DMS114 treated with DMSO at 0.1 percent for 48 hours (cell line): ENCODE measurements around the gene PCP4.

Source experiments
- DNase-seq: peaks from one replicate; lab custom pipeline; 2025; ENCODE audit not compliant: unreplicated experiment; lab: John Stamatoyannopoulos, UW

The PCP4 gene

DNA sequence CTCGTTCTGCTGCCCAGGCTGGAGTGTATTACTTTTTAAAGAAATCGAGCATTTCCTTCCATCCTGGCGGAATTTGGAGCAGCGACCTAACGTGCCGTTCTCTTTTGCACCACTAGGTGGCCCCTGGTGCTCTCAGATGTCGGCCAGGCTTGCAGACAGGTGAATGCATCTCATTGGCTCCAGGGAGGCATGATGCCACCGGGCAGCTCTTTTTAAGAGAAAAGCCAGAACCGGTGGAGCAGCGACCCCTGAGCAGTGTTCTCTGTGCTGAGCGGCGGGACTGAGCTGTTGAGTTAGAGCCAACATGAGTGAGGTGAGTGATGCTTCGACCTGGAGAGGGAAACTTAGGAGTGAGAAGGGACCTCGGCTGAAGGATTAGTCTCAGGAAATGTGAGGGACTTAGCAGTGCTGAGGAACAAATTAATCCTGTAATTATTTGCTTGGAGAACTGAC is at the start of gene PCP4:
Gene PCP4, plus strand, starts transcription at position 241 of the 453 bp plus-strand sequence. Its CDS starts 64 bp downstream, at position 305.
- DNase-seq: peak; percentile 20

DNA sequence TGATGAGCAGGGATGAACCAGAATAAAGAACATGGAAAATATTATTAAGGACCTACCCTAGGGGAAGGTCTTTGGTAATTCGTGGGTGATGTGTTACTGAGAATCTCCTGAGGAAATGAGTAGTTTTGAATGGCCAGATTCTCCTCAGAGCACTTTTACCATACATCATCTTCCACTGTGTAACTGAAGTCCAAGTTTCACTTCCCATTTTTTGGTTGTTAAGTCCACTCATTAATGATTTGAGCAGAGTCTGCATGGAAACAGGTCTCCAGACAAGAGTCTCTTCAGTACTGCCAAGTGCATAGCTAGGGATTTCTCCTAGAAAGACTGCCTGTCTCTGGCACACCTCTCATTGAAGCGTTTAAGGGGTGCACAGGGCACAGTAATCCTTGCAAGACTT is 48.7 kb upstream of the PCP4 start:
- no peak for DNase-seq

DNA sequence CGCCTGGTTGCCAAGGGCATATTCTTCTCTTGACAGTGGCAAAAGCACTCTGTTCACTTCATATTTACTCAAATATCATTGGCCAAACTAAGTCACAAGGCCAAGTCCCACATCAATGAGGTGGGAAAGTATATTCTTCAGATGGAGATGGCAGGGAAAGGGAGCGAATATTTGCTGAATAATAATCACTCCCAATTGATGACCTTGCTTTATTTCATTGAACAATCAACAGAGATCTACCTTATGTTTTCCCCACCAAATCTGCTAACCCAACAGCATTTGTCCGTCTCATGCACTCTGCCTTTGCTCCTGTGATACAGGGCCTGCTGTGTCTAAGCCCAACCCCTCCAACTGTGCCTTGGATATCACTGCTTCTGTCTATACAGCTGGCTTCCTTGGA is 45.2 kb upstream of the PCP4 start:
- DNase-seq: no peak

DNA sequence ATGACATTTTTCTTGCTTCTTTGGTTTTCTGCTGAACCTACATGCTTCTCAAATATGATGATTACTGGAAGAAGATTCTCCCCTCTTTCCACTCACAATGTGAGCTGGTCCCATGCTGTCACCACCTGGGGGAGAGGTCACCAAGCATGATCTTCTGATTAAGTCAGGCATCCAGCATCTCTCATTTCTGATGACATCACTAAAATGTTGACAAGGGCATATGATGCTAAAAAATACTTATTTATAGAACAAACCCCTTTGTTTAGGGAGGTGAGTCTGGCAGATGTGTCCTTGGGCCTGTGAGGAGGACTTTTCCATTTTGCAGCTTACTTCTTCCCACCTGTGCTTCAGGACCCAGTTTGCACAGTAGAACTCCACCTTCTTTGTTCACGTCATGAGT is 42.0 kb upstream of the PCP4 start:
- no peak for DNase-seq

DNA sequence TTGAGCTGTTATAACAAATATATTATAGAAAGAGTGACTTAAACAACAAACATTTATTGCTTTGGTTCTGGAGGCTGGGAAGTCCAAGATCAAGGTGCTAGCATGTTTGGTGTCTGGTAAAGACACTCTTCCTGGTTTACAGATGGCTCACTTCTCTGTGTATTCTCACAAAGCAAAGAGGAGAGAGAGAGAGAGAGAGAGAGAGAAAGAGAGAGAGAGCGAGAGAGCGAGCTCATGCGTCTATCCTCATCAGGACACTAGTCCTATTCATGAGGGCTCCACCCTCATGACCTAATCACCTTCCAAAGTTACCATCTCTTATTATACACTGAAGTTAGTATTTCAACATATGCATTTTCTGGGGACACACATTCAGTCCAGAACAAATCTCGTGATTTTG is 32.7 kb upstream of the PCP4 start:
- no peak for DNase-seq

DNA sequence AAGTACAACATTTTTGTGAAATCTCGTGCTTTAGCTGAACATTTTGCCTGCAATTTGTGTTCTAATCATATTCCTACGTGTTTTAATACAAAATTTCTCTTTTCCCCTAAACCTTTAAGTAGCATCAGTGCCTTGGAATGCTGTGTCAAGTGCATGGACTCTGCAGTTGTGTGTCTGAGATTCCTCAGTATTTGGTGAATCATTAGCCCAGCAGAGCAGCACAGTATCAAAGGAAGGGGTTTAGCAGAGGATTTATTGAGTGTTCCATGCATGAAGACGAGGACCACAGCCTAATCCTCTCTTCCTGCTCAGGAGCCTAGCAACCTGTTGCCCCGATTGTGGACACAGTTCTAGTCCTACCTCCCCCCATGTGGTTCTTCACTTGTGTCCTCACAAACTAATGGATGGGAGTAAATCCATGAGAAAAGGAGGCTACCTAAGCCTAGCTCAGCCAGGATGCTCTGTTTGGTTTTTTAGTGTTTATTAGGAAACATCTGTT is 29.3 kb upstream of the PCP4 start:
- no peak for DNase-seq

DNA sequence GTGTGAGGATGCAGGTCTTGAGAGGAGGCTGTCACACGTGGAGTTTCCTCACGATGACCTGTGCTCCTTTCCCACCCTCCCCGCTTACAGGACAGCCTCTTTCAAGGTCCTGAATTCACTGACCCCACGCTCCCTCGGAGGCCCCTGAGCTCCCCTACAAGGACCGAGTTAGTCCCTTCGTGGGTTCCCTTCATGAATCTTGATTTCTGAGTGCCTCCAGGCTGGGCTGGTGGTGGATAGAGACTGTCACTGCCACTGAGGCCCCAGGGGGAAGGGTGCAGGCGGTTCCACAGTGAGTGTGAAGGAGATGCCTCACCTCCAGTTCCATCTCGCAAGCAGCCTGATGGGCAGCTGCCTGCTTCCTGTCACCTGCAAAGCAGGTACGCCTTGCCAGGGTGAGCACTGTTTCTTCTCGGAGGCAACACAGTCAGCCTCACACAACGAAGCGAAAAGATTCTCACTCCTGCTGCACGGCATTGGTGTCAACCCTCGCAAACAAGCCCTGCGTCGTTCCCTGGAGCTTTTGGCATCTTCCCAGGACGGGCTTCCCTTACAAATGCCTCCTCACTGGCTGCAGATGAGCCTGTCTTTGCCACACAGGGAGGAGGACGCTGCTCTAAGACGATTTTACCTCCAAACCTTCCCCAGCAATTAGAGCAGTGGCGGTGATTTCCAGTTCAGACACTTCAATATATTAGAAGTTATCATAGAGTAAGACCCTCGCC is 26.7 kb upstream of the PCP4 start:
- no peak for DNase-seq

DNA sequence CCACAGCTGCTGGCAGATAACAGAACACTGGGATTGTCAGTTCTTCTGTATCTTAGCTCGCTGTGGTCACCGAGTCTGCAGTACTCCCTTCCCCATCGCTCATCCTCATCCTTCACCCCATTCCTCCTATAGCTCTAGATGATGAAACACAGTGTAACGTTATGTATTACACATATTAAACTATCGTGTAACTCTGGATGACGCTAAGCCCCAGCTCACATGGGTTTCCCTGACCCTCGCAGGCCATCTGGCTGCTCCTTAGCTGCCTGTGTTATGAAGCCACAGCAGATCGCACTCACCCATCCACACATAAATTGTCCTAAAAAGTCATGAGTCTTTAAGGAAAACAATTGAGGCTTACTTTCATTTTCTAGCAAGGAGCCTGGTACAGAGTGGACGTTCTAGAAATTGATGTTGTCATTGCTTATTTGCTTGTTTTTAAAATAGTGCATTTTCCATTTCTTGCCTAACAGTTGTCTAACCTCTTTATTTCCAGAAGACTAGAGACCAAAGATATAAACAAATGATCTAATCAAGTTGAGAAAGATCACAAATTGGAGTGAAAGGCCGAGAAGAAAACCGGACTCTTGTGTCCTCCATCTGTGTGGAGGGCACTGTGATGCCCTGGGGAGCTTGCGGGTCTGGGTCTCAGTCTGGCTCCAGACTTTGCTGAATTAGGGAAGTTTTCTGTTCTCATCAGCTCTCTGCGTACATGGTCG is 24.3 kb upstream of the PCP4 start:
- no peak for DNase-seq

DNA sequence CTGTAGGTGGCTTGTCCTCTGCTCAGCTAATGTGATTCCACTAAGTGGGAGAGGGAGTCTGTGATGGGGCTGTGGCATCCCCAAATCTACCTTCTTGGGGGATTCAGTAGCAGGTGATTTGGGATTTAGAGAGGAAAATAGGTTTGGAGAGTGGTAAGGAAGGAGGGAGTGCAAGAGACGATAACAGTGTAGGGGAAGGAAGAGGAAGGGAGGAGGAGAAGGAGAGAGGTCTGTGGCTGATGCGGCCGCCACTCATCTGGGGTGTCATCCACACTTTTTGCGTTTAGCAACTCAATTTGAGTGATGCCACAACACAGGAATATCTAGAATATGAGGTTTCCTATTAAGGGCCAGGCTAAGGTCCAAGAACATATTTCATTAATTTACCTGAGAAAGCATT is 23.8 kb upstream of the PCP4 start:
- DNase-seq: no peak

DNA sequence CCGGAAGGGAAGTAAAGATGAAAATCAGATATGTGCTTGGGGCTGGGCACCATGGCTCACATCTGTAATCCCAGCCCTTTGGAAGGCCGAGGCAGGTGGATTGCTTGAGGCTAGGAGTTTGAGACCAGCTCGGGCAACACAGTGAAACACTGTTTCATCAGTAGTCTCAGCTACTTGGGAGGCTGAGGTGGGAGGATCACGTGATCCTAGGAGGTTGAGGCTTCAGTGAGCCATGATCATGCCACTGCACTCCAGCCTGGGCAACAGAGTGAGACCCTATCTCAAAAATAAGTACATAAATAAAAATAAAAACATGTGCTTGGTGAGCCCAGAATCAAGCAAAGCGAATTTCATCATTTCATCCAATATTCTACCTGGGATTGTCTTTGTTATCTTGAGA is 23.3 kb upstream of the PCP4 start:
- DNase-seq: no peak

DNA sequence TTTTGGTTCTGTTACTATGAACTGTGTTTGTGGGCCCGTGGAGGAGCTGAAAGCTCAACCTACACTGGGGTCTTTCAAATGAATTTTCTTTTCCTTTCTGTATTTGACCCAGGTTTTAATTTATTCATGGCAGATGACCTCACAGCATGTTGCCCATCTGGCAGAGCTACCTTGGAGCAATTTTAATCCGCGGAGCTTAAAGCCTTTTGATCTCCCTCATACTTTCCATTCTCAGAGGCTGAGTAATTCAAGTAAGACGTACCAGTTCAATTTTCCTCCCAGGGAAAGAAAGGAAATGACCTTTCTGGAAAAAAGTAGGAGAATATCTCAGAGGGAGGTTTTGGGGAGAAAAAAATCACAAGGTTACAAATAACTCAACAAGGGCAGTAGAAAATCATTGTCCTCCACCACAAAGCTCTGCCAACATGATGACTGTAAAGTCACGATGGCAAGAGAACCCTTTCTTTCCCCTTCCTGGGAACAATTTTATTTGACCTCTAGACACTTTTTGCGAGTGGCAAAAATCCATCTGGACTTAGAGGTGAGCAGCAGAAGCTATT is 21.6 kb upstream of the PCP4 start:
- DNase-seq: no peak

DNA sequence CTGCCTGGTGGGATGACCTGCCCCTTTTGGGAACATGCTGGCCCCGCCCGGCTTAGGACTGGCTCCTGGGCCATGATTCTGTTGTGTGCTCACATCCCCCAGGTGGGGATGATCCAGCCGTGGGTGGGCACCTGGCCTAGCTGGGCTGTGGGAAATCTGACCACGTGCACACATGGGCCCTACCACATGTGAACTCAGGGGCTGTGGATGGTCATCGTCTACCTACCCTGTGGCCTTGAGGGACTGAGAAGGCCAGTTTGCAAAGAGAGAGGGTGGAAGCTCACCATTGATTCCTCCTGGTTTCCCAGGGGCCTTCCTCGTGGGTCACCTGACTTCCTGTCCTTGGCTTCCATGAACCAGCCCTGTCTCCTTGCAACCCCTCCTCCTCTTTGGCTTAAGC is 19.4 kb upstream of the PCP4 start:
- no peak for DNase-seq

DNA sequence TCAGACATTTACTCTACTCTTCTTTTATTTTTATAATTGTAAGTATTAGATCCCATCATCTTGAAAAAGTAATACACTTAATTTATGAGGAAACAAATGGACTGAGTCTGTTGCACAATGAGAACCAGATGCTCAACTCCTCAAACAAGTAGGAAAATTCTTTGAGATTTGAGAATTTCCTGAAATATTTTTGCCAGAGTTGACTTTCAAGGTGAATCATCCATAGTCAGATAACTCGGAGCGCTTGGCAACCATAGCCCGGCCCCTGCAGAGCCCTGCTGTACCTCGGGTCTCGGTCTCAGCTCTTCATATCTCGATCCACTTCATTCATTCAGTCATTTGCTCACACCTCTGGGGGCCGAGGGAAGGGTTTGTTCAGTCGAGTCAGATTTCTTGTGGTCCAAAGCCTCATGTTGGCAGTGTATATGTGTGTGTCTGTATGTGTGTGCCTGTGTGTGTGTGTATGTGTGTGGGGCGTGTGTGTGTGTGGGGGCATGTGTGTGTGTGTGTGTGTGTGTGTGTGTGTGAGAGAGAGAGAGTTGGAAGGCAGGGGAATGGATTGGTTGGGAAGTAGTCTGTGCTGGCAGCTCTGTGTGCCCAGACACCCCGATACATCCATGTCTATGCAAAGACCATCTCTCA is 18.1 kb upstream of the PCP4 start:
- no peak for DNase-seq

DNA sequence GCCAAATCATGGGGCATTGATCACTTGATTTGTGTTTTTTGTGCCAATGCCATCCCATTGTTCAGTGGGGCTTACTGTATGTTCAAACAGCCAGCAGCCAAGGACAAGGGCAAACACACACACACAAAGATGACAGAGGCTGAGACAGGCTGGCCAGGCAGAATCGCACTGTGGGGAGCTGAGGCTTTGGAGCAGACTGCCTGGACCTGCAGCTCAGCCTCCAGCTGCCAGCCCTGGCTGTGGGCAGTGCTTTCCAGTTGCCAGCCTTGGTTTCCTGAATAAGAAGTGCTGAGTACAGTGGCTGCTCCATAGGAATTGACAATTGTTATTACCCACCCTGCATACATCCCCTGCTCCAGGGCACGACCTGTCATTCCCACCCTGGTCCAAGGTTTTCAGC is 16.9 kb upstream of the PCP4 start:
- DNase-seq: no peak

DNA sequence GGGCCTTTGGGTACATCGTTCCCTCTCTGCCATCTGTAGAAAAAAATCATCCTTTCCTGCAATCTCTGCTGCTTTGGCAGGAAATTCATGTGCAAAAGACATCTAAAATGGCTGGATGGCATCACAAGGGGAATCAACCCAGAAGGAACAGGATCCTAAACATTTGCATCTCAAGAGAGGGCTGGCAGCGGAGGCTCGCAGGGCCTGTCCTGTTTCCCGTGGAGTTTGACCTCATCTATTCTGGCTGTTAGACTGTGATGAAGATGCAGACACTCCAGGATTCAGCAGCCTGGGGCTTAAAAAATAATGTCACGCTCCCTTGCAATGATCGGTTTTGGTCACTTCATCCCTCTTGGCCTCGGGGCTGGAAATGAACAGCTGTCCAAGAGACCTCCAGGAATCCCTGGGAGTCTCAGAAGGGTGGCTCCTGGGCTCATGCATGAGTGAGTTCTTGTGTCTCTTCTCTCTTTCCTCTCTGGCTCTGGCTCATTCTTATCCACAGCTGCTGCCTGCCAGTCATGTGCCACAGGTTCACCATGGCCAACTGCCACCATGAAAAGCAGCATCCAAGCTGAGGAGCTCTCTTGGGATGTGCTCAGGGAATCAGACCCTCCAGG is 16.1 kb upstream of the PCP4 start:
- no peak for DNase-seq

DNA sequence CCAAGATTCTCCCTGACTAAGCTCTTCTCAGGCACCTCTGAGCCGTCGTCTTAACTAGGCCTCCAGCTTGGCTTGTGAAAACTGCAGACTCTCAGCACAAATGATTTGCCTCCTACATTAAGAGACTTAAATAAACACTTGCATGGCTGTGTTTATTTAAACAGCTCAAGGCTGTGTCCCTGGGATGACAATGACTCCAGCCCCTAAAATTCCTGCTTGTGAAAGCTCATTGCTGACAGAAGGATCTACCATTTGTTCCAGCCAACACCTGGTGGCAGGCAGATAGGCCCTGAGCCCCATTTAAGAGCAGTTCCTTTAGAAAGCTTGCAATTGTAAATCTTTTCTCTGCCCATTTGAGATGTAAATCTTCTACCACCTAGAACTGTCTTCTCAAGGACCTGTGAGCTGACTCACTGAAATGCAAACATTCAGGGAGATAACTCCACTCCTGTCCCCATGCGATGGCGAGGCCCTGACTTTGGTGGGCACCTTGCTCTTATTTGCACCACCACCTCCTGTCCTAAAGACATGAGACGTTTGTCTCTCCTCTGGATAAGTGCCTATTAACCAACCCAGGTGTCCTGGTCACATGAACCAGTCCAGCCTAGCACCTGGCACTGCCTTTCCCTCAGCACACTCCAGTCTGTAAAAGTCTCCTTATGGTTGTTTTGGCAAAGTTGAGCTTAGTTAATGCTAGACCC is 15.1 kb upstream of the PCP4 start:
- no peak for DNase-seq

DNA sequence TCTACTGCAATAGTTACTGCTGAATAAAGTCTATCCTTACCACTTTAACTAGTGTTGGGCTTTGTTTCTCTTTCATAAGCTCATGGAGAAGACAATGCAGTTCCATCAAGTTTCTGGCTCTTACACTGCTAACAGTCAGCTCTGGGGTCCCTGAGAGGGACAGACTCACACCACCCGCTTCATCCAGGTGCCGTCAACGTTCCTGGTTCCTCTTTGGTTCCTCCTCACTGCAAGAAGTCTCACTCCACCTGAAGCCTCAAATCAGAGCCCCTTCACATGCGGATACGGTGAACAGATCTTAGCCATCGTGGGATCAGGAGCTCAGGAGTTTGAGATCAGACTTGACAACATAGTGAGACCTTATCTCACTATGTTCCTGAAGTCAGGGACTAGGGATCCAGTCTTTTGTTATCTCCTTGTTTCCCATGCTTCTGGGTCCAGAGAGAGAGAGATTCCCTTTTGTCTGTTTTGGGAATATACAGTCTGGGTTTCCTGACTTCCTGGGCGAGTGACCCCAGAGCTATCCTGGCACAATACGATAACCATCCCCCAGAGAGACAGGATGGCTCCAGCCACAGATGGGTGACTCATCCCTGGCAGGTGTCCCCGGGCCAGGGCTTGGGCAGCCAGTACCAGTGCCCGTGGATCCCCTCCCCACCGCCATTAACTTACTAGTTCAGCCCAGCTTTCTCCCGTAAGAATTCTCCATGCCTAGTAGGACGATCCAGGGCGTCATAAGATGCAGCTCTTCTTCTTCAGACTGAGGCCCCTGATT is 14.3 kb upstream of the PCP4 start:
- DNase-seq: no peak

DNA sequence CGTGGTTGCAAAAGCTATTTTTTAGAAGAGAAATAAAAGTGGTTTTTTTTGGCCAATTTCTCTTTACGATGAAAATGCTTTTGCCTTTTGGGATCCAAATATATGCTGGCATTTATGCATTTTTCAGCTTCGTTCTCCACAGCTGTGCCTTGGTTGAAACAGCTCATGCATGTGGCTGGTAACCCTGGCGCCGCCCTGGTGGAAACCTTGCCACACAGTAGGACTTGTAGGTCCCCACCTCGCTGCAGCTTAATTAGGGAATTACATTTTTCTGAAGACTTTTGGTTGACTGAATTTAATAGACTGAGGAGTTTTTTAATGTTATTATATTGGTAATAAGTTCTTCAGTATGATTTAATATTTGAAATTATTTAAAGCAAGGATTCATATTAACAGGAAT is 12.7 kb upstream of the PCP4 start:
- DNase-seq: no peak

DNA sequence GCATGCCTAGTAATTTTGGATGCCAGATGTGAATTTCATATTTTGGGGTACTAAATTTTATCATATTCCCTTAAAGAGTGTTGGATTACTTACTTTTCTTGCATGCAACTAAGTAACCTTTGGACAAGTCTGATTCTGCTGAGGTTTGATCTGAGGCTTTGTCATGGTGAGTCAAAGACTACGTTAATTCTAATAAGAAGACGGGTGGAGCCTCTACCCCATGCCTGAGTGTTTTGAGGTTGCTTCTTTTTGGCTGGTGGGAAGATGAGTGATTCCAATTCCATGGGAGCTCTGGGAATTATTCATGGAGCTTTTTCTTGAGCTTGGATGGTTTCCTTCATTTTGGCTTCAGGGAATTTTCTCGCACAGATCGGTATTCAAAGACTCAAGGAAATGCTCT is 11.6 kb upstream of the PCP4 start:
- no peak for DNase-seq

DNA sequence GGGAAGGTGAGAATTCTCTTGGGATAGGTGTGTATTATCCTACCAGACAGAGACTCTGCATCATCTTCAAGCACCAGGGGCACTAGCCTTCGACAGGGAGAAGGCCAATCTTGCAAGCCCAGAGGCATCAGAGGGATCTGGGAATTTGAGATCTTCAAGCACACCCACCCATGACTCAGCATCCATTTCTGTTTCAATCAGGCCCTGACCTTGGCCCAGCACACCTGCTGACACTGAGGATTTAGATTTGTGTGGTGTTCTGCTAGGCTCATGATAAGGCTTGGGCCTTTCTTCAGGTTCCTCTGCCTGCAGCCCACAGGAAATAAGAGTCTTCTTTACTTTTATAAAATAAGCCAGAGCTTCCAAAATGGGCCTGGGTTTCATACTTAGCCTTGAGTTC is 6.6 kb upstream of the PCP4 start:
- DNase-seq: no peak
